Stimulated activated CD4-positive, alpha-beta T cell treated with anti-CD3 and anti-CD28 coated beads, Interleukin-15, amount 100 ng/mL, for 48 hours (primary cell): ENCODE measurements around the gene CIB4.
"Not testable (repeated sequence)": the region's sequence is repeated elsewhere in the genome, so short reads cannot be mapped to it uniquely, and the experiment has no call there.

ENCODE experiments used
- DNase-seq, 2 donors: peaks; one replicate each; pipeline ENCODE4 v3.0.0-alpha.2; 2020; ENCODE audit warnings: low read depth in 2 of 2

Gene CIB4

DNA sequence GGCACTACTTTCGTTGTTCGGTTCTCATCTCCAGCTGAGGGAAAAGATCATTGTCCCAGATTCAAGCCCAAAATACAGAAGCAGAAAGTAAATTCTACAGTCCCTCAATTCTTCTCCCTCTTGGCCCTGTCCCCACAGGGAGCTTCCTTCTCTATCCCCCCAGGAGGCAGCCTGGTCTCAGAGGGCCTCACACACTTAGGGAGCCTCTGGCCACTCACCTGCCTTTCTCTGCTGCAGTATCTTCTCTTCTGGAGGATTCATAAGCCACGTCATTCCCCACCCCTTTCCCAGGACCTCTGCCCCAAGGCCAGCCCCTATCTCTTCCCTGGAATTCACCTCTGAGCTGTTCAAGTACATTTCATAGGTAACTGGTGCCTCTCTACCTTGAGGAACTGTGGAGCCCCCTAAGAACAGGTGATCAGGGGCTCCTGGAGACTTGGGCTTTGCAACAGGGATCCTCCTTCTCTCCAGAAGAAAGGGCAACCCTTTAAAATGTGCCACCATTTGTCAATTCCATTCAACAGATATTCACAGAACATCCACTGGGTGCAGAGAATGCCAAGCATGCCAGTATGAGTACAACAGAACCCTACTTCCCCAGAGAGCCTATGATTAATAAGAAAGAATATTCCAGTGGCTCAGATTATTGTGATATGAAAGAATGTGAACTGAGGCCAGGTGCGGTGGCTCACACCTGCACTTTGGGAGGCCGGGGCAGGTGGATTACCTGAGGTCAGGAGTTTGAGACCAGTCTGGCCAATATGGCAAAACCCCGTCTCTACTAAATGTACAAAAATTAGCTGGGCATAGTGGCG, 72.9 kb downstream of the CIB4 start:
- no peak for DNase-seq

- no peak for DNase-seq
Observed at GRCh38 chr2:26567534-26567933, 73.6 kb downstream of the CIB4 start.

DNA sequence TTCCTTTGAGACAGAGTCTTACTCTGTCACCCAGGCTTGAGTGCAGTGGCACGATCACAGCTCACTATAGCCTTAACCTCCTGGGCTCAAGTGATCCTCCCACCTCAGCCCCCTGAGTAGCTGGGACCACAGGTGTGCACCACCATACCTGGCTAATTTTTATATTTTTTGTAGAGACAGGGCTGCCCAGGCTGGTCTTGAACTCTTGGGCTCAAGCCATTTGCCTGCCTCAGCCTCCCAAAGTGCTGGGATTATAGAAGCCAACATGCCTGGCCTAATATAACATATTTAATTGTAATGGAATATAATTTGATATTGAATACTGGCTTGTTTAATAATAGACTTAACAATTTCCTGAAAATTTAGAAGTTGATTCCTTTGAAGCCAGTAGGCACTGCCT, 74.4 kb downstream of the CIB4 start:
- DNase-seq, result not testable (repeated sequence)

DNA sequence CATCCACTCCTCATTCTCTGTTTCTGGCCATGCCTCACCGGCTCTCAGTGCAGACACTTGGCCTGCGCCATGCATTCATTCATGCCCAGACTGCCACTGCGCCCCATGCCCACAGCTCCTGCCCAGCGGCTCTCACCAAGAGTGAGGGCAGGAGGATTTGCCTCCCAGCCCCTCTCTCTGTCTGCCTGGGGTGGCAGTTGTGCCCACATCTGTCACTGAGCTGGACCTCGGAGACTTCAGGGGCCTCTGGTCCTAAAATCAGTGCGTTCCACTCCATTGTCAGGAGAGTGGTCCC, 75.1 kb downstream of the CIB4 start:
- no peak for DNase-seq

DNA sequence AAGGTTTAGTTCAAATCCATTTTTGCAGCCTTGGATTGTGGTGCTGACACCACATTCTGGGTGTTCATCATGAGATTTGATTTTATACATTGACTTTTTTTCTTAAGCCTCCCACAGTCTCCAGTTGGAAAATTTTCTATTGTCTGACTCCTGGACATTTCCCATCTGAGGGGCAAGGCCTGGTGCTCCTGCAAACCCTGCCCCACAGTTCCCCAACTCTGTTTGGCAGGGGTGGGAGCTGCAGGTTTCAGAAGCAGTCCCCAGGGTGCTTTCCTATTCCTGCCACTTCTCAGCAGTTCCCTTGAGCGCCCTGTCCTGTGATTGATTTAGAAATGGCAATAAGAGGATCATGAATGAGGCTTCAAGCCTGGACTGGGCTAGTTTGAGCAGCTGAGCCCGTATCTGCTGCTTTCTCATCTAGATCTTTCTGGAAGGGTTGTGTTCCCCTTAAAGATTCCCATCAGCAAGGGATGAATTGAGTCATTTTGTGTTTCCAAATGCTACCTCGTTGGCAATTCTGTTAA, 77.0 kb downstream of the CIB4 start:
- no peak for DNase-seq

GRCh38 chr2:26563686-26564085, 77.5 kb downstream of the CIB4 start:
- DNase-seq, result no peak

GRCh38 chr2:26562811-26563645, 78.1 kb downstream of the CIB4 start:
- no peak for DNase-seq

GRCh38 chr2:26561918-26562810, 79.0 kb downstream of the CIB4 start:
- peak in 1 of 2 donors; percentile 6 for DNase-seq

DNA sequence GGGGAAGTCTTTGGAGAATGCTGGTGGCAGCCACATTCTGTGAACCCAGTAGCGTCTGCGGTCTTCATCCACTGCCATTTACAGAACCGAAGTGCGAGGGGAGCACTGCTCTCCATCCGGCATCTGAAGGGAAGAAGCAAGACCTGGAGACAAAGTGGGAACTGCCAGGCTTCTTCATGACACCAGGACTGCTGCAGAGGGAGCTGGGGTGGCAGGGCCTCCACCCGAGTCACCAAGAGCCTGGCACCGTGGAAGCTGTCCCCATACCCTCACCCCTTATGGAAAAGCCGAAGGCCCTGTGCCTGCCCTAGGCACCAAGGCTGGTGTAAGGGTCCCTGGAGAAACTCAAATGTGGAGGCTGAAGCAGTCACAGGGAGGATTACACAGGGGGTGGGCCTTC, 79.8 kb downstream of the CIB4 start:
- no peak for DNase-seq

GRCh38 chr2:26560892-26561291, 80.3 kb downstream of the CIB4 start:
- no peak for DNase-seq

- DNase-seq, result no peak
Observed at GRCh38 chr2:26559556-26559955, 81.6 kb downstream of the CIB4 start.

- DNase-seq, result no peak
Observed at GRCh38 chr2:26559044-26559405, 82.1 kb downstream of the CIB4 start.

DNA sequence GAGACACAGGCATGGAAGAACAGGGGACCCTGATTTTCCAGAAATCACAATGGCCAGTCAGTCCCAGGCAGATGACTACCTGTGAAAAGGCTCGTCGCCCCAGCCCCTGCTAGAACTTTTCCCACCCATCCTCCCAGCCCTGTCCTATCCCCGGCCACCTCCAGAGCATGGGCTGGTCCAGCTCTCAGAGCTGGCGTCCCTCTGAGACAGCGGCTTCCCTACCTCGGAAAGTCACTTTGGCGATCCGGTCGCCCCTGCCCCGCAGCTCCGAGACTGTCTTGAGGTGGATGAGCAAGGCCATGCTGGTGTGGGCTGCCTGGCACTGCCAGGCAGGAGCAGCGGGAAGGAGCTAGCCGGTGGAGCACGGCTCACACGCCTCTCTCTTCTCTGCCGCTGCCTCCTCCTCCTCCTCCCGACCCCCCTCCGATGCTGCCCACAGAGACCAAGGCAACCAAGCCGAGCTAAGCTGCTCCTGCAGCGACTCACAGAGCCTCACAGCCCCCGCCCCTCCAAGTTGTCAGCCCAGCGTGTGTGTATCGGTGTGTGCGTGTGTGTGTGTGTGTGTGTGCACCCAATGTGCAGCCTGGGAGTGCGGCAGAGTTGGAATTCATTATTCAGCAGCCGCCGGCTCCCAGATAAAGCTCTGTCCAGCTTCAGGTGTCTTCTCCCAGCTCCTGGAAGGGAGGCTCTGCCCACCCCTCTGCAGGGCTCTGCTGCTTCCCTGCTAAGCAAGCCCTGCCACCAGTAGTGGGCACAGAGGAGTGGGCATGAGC, 82.7 kb downstream of the CIB4 start:
- DNase-seq, result no peak

- no peak for DNase-seq
Observed at GRCh38 chr2:26557244-26557925, 83.8 kb downstream of the CIB4 start.

DNA sequence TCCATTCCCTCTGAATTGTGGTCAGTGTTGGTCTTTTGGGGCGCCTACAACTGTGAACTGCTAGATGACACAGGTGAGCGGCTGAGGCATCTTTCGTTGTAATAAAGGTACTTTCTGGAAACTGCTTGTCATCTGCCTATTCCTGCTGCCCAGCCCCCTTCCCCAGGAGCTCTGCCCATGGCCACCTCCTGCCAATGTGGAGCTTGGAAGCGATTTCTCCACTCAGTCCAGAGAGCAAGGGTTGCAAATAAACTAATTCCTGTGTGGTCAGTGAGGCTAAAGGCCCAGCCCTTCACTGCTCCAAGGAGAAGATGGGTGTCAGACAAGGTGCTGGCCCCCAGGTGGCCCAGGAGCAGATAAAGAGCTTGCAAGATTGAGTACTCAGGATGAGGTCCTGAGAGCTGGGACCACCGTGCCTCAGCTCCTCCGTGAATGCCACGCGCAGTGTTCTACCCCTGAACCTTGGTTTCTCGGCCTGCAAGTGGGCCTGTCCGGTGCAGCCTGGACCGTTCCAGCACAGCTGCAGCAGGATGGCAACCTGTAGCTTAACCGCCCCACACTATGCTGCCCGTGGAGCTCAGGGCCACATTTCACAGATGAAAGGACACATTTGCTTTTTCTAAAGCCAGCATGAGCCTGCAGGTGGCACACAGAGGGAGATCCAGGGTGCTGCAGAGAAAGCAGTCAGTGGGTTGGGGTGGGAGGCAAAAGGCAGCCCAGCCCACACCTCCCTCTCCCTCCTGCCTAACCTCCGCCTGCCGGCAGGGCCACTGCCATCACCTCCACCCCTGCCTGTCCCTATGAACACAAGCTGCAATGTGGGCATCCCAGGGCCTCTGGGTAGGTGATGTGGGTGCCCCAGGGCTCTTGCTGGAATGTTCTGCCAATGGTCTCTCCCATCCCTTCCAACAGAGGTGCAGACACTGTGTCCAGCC, 84.6 kb downstream of the CIB4 start:
- no peak for DNase-seq

DNA sequence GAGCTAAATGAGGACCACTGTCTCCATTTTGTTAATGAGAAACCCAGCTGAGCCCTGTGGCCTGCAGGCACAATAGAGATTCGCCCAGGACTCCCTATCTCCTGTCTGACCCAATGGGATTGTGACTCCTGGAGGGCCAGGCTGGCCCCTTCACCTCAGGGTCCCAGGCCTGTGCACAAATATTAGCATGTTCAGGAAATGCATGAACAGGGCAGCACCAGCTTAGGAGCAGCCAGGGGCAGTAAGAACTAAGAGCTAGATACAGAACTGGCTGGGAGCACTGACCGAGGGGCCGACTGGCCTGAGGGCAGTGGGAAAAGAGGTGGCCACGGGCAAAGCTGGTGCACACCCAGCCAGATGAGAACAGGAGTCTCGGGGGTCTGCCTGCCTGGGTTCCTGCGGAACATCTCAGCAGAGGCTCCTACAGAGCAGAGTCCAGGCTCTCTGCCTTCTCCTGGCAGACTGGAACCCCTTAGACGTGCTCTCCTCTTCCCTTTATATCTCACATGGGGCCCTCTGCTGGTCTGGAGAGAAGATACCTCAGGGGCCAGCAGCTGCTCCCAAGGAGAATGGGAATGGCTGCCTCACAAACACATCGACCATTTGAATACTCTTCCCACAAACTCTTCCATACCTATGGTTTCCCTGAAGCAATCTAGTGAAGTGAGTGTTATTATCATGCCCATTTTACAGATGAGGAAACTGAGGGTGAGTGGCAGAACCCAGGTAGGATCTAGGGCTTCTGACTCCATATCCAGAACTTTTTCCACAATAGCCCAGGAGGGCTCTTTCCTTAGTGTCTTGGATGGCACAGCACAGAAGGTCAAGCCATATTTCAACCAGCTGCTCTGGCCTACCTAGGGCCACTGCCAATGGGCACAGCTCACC, 85.7 kb downstream of the CIB4 start:
- no peak for DNase-seq

DNA sequence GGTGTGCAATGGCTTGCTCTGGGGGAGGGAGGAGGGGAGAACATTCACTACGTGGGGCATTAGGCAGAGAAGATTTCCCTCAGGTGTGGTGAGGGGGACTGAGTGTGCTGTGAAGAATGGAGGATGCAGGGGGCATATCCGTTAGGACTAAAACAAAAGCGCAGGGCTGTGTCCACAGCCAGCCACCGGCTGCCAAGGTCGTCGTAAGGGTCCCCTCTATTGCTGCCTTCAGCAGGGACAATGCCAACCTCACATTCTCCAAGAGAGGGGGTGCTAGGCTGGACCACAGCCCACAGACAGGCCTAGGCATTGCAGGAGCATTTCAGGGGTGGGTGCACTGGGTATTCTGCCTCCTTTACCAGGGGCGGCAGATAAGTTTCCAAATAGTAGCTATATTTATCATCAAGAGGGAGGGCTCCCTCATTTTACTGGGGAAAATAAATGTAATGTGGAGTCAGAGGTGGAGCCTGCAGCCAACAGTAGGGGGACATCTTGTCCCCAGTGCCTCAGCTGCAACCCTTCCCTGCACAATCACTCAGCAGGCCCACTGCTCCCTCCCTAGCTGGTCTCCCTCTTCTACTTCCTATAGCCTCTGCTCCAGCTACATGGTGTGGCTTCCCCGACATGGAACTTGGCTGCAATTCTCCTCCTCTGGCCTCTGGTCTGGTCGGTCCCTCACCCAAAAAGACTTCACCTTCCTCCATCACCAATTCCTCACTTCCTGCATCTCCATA, 88.4 kb downstream of the CIB4 start:
- DNase-seq, result no peak
